Keratinocyte (primary cell): Measurements from ENCODE around the gene CHSY1.

Source experiments
- CTCF ChIP-seq, 3 experiments: IDR thresholded peaks in 1 of 3; conservative IDR thresholded peaks in 1 of 3; optimal IDR thresholded peaks in 1 of 3; 2 replicates in 2 of 3; 3 replicates in 1 of 3; pipeline versions ENCODE3 to v1.5.1; 2011; ENCODE audit warnings: low read length in 3 of 3, mild to moderate bottlenecking in 3 of 3, moderate library complexity in 2 of 3, control low read depth in 1 of 3, inconsistent platforms in 1 of 3; ENCODE audit not compliant: insufficient read depth in 2 of 3; ENCODE audit errors: extremely low read depth in 1 of 3
- EZH2 ChIP-seq: IDR thresholded peaks from one replicate; pipeline ENCODE4 v1.6.1; 2012; ENCODE audit warnings: inconsistent platforms, mild to moderate bottlenecking, low read length, moderate library complexity

GRCh38 chr15:101240358-101240757 is 11.5 kb downstream of the CHSY1 start:
- no peak for TF ChIP-seq CTCF (optimal IDR thresholded peaks at IDR 0.05 in 1 of 3, IDR thresholded peaks at IDR 0.05 in 1 of 3, conservative IDR thresholded peaks at IDR 0.05 in 1 of 3; ENCODE audit: extremely low read depth in 1 of 3, insufficient read depth in 2 of 3, low read length in 3 of 3)
- no peak for TF ChIP-seq EZH2
